Activated T-helper 1 cell treated with anti-CD3 and anti-CD28 coated beads, Interleukin-12 subunit alpha, Interleukin-12 subunit beta, Interleukin-2, Interleukin-4 antibody, amounts not matched to agents 30 ng/mL and 10 ng/mL and 1 ng/mL, durations not matched to agents 14 hours and 24 hours and 36 hours (primary cell): ENCODE results near the gene CCDC70. TPM values are rescaled to one million over a fixed set of nuclear protein-coding genes. Genes with fewer than 3 reads are reported as not detected.

Source experiments
- DNase-seq: peaks from one replicate; pipeline ENCODE4 v3.0.0; 2021; ENCODE audit warnings: low spot score
- H3K27ac Mint-ChIP-seq: one replicate; pipeline ENCODE4 v1.8.0; 2021; ENCODE audit warnings: mild to moderate bottlenecking, mixed read lengths
- H3K27me3 Mint-ChIP-seq: one replicate; pipeline ENCODE4 v1.8.0; 2022; ENCODE audit warnings: mild to moderate bottlenecking, moderate library complexity, mixed read lengths; ENCODE audit not compliant: insufficient read depth
- H3K36me3 Mint-ChIP-seq: one replicate; pipeline ENCODE4 v1.8.0; 2021; ENCODE audit warnings: low read depth, mixed read lengths
- H3K4me1 Mint-ChIP-seq: one replicate; pipeline ENCODE4 v1.8.0; 2021; ENCODE audit warnings: low read depth, mixed read lengths
- H3K4me3 Mint-ChIP-seq: one replicate; pipeline ENCODE4 v1.8.0; 2021; ENCODE audit warnings: mild to moderate bottlenecking, moderate library complexity, mixed read lengths
- H3K9me3 Mint-ChIP-seq: one replicate; pipeline ENCODE4 v1.8.0; 2021; ENCODE audit warnings: mixed read lengths
- intact Hi-C: fragments of 100-400 bp; cut with micrococcal nuclease; formaldehyde crosslinking; loops from one replicate; pipeline ENCODE4 v1.15.1; 2024
- total RNA-seq: library from RNA; stranded (reverse); gene quantifications from 2 replicates; pipeline ENCODE4 v1.2.3, GENCODE V29; 2022

Gene CCDC70
- total RNA-seq, 1 donor from 2014 or later, result not detected

- Mint-ChIP-seq H3K4me1 (peaks cover 5% of the 10 kb centered on the region), H3K9me3 (peaks cover 3% of the 10 kb centered on the region), H3K36me3 (no peaks in the 10 kb centered on the region), H3K27ac (no peak overlapping the region), H3K27me3 (peaks cover 8% of the 10 kb centered on the region), H3K4me3 (no peak overlapping the region)
- intact Hi-C loops, result no loop called here
- DNase-seq, result no peak
Measured at GRCh38 chr13:51879133-51879532, 17.4 kb downstream of the CCDC70 start.

DNA sequence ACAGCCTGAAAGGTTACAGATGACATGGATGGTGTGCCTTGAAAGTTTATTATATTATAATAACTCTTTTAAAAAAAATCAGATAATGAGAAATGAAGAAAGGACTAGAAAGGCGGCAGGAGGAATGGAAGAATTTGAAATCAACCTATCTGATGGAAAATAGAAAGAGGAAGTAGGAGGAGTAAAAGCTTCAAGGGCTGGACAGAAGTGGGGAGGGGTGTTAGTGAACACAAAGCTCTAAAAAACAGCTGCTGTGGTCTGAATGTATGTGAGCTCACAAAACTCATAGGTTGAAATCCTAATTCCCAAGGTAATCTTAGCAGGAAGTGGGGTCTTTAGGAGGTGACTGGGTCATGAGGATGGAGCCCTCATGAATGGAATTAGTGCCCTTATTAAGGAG is 19.5 kb downstream of the CCDC70 start:
- H3K9me3 Mint-ChIP-seq, result peaks cover 3% of the 10 kb centered on the region
- no peak overlapping the region for H3K4me3 Mint-ChIP-seq
- H3K36me3 Mint-ChIP-seq, result no peaks in the 10 kb centered on the region
- intact Hi-C loops, result no loop called here
- H3K4me1 Mint-ChIP-seq, result peaks cover 5% of the 10 kb centered on the region
- no peak overlapping the region for H3K27ac Mint-ChIP-seq
- peaks cover 4% of the 10 kb centered on the region for H3K27me3 Mint-ChIP-seq
- DNase-seq, result no peak

DNA sequence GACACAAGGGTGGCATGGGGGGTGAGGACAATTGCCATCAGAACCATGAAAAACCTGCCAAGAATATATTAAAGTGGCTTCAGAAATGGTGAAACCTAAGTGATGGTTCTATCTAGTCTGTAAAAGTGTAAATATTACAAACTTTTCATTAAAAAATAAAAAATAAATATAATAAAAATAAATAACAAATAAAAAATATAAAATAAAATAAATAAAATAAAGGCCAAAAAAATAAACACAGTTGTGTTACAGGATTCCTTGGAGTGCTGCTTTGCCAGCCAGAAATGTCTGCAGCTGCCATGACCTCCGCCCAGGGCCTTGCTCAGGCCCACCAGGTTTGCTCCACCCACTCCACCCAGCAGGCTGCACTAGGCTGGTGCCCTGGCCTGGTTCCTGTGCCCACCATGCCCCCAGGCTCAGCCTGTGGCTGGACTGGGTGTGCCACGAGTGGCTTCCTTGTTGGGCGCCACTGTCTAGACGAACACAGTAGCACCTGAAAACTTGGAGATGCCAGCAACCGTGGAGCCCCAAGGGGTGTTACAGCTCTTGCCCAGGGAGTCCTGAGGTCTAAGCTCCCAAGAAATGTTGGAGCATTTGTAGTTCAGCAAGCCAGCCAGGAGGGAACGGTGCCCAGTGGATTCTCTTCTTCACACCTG is 20.9 kb downstream of the CCDC70 start:
- H3K27ac Mint-ChIP-seq, result no peak overlapping the region
- H3K27me3 Mint-ChIP-seq, result peaks cover 3% of the 10 kb centered on the region
- H3K4me1 Mint-ChIP-seq, result peaks cover 5% of the 10 kb centered on the region
- no peak for DNase-seq
- no peak overlapping the region for H3K4me3 Mint-ChIP-seq
- no peaks in the 10 kb centered on the region for H3K36me3 Mint-ChIP-seq
- H3K9me3 Mint-ChIP-seq, result peaks cover 3% of the 10 kb centered on the region
- intact Hi-C loops, result no loop called here

DNA sequence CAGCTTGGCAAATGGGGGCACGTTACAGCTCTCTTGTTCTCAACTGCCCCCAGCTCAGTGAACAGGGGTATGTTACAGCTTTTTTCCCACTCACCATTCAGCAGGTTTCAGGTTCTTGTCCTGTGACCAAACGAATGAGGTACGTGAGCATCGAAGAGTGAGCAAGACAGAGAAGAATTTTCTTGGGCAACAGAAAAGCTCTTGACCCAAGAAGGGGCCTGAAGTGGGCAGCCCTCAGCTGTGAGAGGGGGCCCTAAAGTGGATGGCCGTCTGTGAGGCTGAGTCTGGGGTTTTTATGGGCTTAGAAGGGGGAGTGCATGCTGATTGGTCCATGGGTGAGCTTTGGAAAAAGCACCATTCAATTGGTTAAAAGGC is 21.4 kb downstream of the CCDC70 start:
- no peak for DNase-seq
- intact Hi-C loops, result no loop called here
- no peaks in the 10 kb centered on the region for H3K36me3 Mint-ChIP-seq
- H3K4me1 Mint-ChIP-seq, result peaks cover 5% of the 10 kb centered on the region
- no peak overlapping the region for H3K4me3 Mint-ChIP-seq
- H3K27me3 Mint-ChIP-seq, result peaks cover 3% of the 10 kb centered on the region
- peaks cover 3% of the 10 kb centered on the region for H3K9me3 Mint-ChIP-seq
- no peak overlapping the region for H3K27ac Mint-ChIP-seq

GRCh38 chr13:51885651-51886050 is 23.9 kb downstream of the CCDC70 start:
- H3K4me1 Mint-ChIP-seq, result no peaks in the 10 kb centered on the region
- peaks cover 3% of the 10 kb centered on the region for H3K9me3 Mint-ChIP-seq
- H3K4me3 Mint-ChIP-seq, result no peak overlapping the region

DNA sequence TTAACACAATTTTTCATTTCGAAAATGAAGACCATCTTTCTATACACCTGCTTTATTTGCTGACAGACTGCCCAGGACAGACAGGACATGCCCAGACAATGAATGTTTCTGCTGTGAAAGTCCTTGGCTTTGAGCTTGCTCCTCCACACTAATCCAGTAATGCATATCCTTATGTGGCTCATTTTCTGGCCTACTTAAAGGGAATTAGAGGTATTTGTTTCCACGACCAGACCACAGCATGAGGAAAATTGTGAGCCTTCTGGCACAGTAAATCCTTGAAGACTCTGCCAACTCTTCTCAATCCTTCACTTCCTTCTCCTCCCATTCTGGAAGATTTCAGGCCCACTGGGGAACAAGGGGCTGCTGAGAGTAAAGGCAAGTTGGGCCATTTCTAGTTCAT is 25.7 kb downstream of the CCDC70 start:
- Mint-ChIP-seq H3K36me3 (no peaks in the 10 kb centered on the region), H3K27me3 (peaks cover 16% of the 10 kb centered on the region), H3K4me3 (no peak overlapping the region), H3K27ac (no peak overlapping the region), H3K4me1 (no peaks in the 10 kb centered on the region), H3K9me3 (peaks cover 3% of the 10 kb centered on the region)
- DNase-seq, result no peak
- intact Hi-C loops, result no loop called here

More at GRCh38 chr13:51885651-51886050, 23.9 kb downstream of the CCDC70 start:
- intact Hi-C loops, result no loop called here
- DNase-seq, result no peak
- Mint-ChIP-seq H3K27ac (no peak overlapping the region), H3K36me3 (no peaks in the 10 kb centered on the region), H3K27me3 (peaks cover 5% of the 10 kb centered on the region)

- Mint-ChIP-seq H3K36me3 (no peaks in the 10 kb centered on the region), H3K4me3 (no peak overlapping the region), H3K4me1 (peaks cover 4% of the 10 kb centered on the region), H3K9me3 (no peaks in the 10 kb centered on the region), H3K27me3 (peaks cover 16% of the 10 kb centered on the region), H3K27ac (no peak overlapping the region)
- no peak for DNase-seq
- intact Hi-C loops, result no loop called here
Measured at GRCh38 chr13:51892657-51893056, 30.9 kb downstream of the CCDC70 start.

DNA sequence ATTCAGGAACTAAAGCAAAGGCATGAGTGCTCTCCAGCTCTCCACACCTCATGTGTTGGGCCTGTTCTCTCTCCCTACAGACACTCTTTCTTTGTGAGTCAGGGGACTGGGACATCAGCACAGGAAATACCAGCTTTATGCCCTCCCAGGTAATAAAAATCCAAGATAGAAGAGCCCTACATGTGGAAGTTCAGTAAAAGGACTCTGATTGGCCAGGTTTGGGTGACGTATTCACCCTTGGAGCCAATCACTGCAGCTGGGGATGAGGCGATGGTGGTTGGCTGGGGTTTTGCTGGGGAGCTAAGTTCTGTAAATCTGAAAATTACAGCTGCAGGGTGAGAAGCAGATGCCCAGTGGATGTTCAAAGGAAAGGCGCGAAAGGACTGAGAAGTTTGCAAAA is 32.5 kb downstream of the CCDC70 start:
- H3K27ac Mint-ChIP-seq, result no peak overlapping the region
- H3K9me3 Mint-ChIP-seq, result no peaks in the 10 kb centered on the region
- intact Hi-C loops, result no loop called here
- peaks cover 20% of the 10 kb centered on the region for H3K27me3 Mint-ChIP-seq
- H3K36me3 Mint-ChIP-seq, result no peaks in the 10 kb centered on the region
- DNase-seq, result no peak
- no peak overlapping the region for H3K4me3 Mint-ChIP-seq
- H3K4me1 Mint-ChIP-seq, result peaks cover 4% of the 10 kb centered on the region

DNA sequence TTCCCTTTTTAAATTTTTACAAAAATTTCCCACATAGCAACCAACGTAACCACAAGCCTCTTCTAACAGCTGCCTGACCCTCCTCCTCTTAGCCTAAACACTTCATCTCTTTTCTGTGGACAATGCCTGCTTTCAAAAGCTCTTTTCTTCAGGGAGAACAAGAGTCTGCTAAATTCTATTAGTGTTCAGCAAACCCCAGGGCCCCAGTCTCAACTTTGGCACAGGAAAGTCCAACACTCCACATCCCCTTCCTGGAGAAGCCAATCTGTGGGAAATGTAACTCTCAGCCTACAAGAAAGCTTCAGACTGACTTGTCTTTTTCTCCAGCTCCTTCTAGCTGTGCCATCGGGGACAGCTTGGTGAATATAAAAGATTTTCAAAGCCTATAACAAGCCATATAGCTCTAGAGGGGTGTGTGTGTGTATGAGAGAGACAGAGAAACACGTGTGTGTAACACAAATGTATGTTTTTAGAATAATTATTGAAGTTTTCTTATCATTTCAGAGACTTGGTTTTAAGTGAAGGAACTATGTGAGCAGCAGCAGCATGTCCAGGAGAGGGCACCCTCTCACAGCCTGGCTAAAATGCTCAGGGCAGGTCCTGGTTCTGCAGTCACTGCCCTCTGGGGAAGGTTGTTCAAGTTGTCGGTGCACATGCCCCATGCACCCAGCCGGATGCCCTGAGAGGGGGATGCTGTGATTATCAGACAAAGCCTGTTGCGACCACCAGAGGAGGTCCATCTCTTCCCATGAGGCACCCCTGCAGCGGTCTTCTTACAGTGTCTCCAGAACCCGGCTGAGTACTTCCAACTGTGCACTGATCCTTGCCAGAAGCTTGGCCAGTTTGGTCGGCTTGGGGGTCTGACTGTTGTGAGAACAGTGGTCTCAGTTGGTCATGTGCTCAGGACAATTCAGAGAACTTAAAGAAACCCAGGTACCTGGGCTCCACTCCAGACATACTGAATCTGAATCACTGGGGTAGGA is 34.4 kb downstream of the CCDC70 start:
- intact Hi-C loops, result loop anchor here (1.0 to 5.0 kb wide), 3 partner anchors 28 to 231 kb away; partner anchors contain the start of genes ALG11 and ATP7B
- Mint-ChIP-seq H3K4me3 (no peak overlapping the region), H3K9me3 (no peaks in the 10 kb centered on the region), H3K27me3 (peaks cover 16% of the 10 kb centered on the region), H3K27ac (no peak overlapping the region), H3K4me1 (peaks cover 4% of the 10 kb centered on the region), H3K36me3 (no peaks in the 10 kb centered on the region)
- DNase-seq, result peak; percentile 14

DNA sequence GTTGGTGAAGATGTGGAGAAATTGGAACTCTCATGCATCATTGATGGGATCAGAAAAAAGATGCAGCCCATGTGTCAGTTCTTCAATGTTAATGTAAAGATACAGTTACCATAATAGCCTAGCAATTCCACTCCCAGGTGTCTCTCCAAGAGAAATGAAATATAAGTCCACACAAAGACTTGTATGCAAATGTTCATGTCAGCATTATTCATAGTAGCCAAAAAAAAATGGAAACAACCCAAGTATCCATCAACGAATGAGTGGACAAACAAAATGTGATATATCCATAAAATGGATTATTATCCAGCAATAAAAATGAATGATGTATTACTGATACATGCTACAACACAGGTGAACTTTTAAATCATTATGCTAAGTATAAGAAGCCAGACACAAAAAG is 38.7 kb downstream of the CCDC70 start:
- H3K27me3 Mint-ChIP-seq, result peaks cover 4% of the 10 kb centered on the region
- no peak overlapping the region for H3K4me3 Mint-ChIP-seq

GRCh38 chr13:51902776-51903175 is 41.0 kb downstream of the CCDC70 start:
- H3K36me3 Mint-ChIP-seq, result no peaks in the 10 kb centered on the region
- no peak for DNase-seq
- H3K9me3 Mint-ChIP-seq, result no peaks in the 10 kb centered on the region
- intact Hi-C loops, result no loop called here
- H3K4me1 Mint-ChIP-seq, result peaks cover 18% of the 10 kb centered on the region
- H3K4me3 Mint-ChIP-seq, result no peak overlapping the region
- H3K27ac Mint-ChIP-seq, result no peak overlapping the region
- H3K27me3 Mint-ChIP-seq, result peaks cover 4% of the 10 kb centered on the region

More for the DNA sequence above, 38.7 kb downstream of the CCDC70 start:
- Mint-ChIP-seq H3K9me3 (no peaks in the 10 kb centered on the region), H3K27ac (no peak overlapping the region), H3K36me3 (no peaks in the 10 kb centered on the region), H3K4me1 (peaks cover 11% of the 10 kb centered on the region)
- intact Hi-C loops, result no loop called here
- DNase-seq, result no peak

DNA sequence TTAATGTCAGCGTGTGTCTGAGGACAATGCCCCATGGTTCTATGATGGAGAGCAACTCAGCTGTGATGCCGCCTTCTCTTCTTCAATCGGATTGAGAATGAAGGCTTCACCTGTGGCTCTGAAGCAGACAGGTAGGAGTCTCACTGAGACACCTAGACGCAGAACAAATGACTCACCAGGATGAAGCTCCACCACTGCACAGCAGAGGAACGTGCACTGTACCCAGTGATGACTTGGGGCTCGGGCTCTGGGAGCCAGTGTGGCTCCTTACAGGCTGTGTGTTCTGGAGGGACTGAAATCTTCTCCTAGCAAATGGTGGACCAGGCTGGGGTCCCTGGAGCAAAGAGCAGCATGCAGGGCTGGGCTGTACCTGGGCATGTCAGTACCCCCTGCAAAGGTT is 44.0 kb downstream of the CCDC70 start:
- Mint-ChIP-seq H3K27ac (no peak overlapping the region), H3K27me3 (no peaks in the 10 kb centered on the region), H3K4me1 (peaks cover 35% of the 10 kb centered on the region), H3K36me3 (no peaks in the 10 kb centered on the region), H3K4me3 (no peak overlapping the region), H3K9me3 (no peaks in the 10 kb centered on the region)
- DNase-seq, result no peak
- intact Hi-C loops, result loop anchor here (5.0 kb wide), 1 partner anchor 78 kb away; no protein-coding TSS in a partner anchor

- no peak for DNase-seq
- peaks cover 35% of the 10 kb centered on the region for H3K4me1 Mint-ChIP-seq
- no peaks in the 10 kb centered on the region for H3K36me3 Mint-ChIP-seq
- H3K9me3 Mint-ChIP-seq, result no peaks in the 10 kb centered on the region
- no peak overlapping the region for H3K4me3 Mint-ChIP-seq
- intact Hi-C loops, result loop anchor here (5.0 kb wide), 1 partner anchor 79 kb away; no protein-coding TSS in a partner anchor
- no peaks in the 10 kb centered on the region for H3K27me3 Mint-ChIP-seq
- no peak overlapping the region for H3K27ac Mint-ChIP-seq
Measured at GRCh38 chr13:51906581-51906980, 44.8 kb downstream of the CCDC70 start.
